ENCODE data around the gene GATAD1.

The GATAD1 gene

GRCh38 chr7:92485267-92485892, 38.1 kb downstream of the GATAD1 start:
- no peak for FAIRE-seq

- no peak for FAIRE-seq
Measured at GRCh38 chr7:92485974-92486373, 38.7 kb downstream of the GATAD1 start.

GRCh38 chr7:92487804-92488203, 40.5 kb downstream of the GATAD1 start:
- FAIRE-seq, result no peak

- FAIRE-seq, result no peak
Measured at GRCh38 chr7:92489634-92490033, 42.4 kb downstream of the GATAD1 start.

GRCh38 chr7:92496876-92497275, 49.6 kb downstream of the GATAD1 start:
- no peak for FAIRE-seq

GRCh38 chr7:92498557-92498956, 51.3 kb downstream of the GATAD1 start:
- FAIRE-seq, result no peak

GRCh38 chr7:92503767-92504166, 56.5 kb downstream of the GATAD1 start:
- no peak for FAIRE-seq

- FAIRE-seq, result no peak
Measured at GRCh38 chr7:92504563-92504962, 57.3 kb downstream of the GATAD1 start.

GRCh38 chr7:92506363-92506762, 59.1 kb downstream of the GATAD1 start:
- no peak for FAIRE-seq

GRCh38 chr7:92508946-92509345, 61.7 kb downstream of the GATAD1 start:
- FAIRE-seq, result no peak
